GM19397 (cell line): ENCODE data around the gene KANK3.
"Not testable (repeated sequence)": the region's sequence is repeated elsewhere in the genome, so short reads cannot be mapped to it uniquely, and the experiment has no call there.

Experiments used
- ATAC-seq: cut with Tn5 transposase; IDR thresholded peaks from one replicate; pipeline ENCODE4 v1.9.1; 2021; ENCODE audit warnings: mild to moderate bottlenecking, moderate library complexity; ENCODE audit not compliant: unreplicated experiment

The KANK3 gene

GRCh38 chr19:8342684-8343482, at the start of gene KANK3:
KANK3 (minus strand) TSS chr19:8343262; CDS start chr19:8337828, 5,434 bp downstream.
- peak; percentile 83 for ATAC-seq

- no peak for ATAC-seq
Observed at GRCh38 chr19:8392017-8392591, 49.0 kb upstream of the KANK3 start.

GRCh38 chr19:8391198-8392016, 48.3 kb upstream of the KANK3 start:
- no peak for ATAC-seq

GRCh38 chr19:8390617-8390981, 47.5 kb upstream of the KANK3 start:
- peak; percentile 46 for ATAC-seq

- ATAC-seq = peak; percentile 87
Observed at GRCh38 chr19:8389891-8390616, 47.0 kb upstream of the KANK3 start, which contains the start of gene RAB11B. RAB11B (plus strand) TSS chr19:8390360; CDS start chr19:8390417, 57 bp downstream.

- no peak for ATAC-seq
Observed at GRCh38 chr19:8388612-8388958, 45.5 kb upstream of the KANK3 start.

GRCh38 chr19:8387688-8388611, 44.9 kb upstream of the KANK3 start:
- ATAC-seq = no peak

GRCh38 chr19:8386990-8387389, 43.9 kb upstream of the KANK3 start:
- no peak for ATAC-seq

- not testable (repeated sequence) for ATAC-seq
Observed at GRCh38 chr19:8386419-8386818, 43.4 kb upstream of the KANK3 start.

GRCh38 chr19:8385566-8385965, 42.5 kb upstream of the KANK3 start:
- not testable (repeated sequence) for ATAC-seq

GRCh38 chr19:8385103-8385502, 42.0 kb upstream of the KANK3 start:
- not testable (repeated sequence) for ATAC-seq

- not testable (repeated sequence) for ATAC-seq
Observed at GRCh38 chr19:8384569-8384968, 41.5 kb upstream of the KANK3 start.

- ATAC-seq = not testable (repeated sequence)
Observed at GRCh38 chr19:8379156-8379891, 36.3 kb upstream of the KANK3 start.

- ATAC-seq = no peak
Observed at GRCh38 chr19:8377598-8377997, 34.5 kb upstream of the KANK3 start.

- ATAC-seq = not testable (repeated sequence)
Observed at GRCh38 chr19:8376373-8376974, 33.4 kb upstream of the KANK3 start.

- not testable (repeated sequence) for ATAC-seq
Observed at GRCh38 chr19:8375766-8376165, 32.7 kb upstream of the KANK3 start.

GRCh38 chr19:8373867-8374813, 31.1 kb upstream of the KANK3 start:
- ATAC-seq = no peak
